PFSK-1 (cell line): ENCODE results near the gene FZR1.

ENCODE experiments used
- FOXP2 ChIP-seq: optimal IDR thresholded peaks from 2 replicates; pipeline ENCODE3; 2011; ENCODE audit warnings: borderline replicate concordance, control low read depth, inconsistent platforms; ENCODE audit not compliant: insufficient read depth; ENCODE audit errors: extremely low read length, extremely low read depth
- POLR2AphosphoS5 ChIP-seq: IDR thresholded peaks from 2 replicates; pipeline ENCODE4 v1.6.1; 2012; ENCODE audit warnings: low read depth, mild to moderate bottlenecking, control low read depth, low read length, moderate library complexity
- REST ChIP-seq, 2 experiments: IDR thresholded peaks; 2 replicates each; pipeline versions ENCODE4 v1.6.1 to v1.8.0; 2011 to 2012; ENCODE audit warnings: low read depth in 2 of 2, low read length in 2 of 2, control low read depth in 1 of 2, inconsistent platforms in 1 of 2, mild to moderate bottlenecking in 1 of 2, moderate library complexity in 1 of 2; ENCODE audit not compliant: insufficient read depth in 1 of 2
- SIN3A ChIP-seq: IDR thresholded peaks from 2 replicates; pipeline ENCODE4 v1.6.1; 2012; ENCODE audit warnings: mild to moderate bottlenecking, low read length, moderate library complexity, borderline replicate concordance; ENCODE audit not compliant: insufficient read depth
- TAF1 ChIP-seq: IDR thresholded peaks from 2 replicates; pipeline ENCODE4 v1.6.1; 2012; ENCODE audit warnings: low read length, control low read depth, borderline replicate concordance; ENCODE audit not compliant: insufficient read depth

Gene FZR1

GRCh38 chr19:3507371-3508120 is 1.4 kb downstream of the FZR1 start:
- no peak for TF ChIP-seq FOXP2
- no peak for TF ChIP-seq TAF1
- TF ChIP-seq REST (IDR thresholded peaks at IDR 0.05; ENCODE audit: insufficient read depth in 1 of 2, low read depth in 2 of 2, low read length in 2 of 2), result no peak
- TF ChIP-seq POLR2AphosphoS5, result no peak
- no peak for TF ChIP-seq SIN3A

GRCh38 chr19:3508771-3509535 is 2.8 kb downstream of the FZR1 start:
- TF ChIP-seq TAF1 (no peak), FOXP2 (no peak), SIN3A (no peak), REST (IDR thresholded peaks at IDR 0.05; ENCODE audit: insufficient read depth in 1 of 2, low read depth in 2 of 2, low read length in 2 of 2) (no peak), POLR2AphosphoS5 (no peak)

- TF ChIP-seq SIN3A, result no peak
- no peak for TF ChIP-seq TAF1
- no peak for TF ChIP-seq FOXP2
- no peak for TF ChIP-seq POLR2AphosphoS5
- no peak for TF ChIP-seq REST (IDR thresholded peaks at IDR 0.05; ENCODE audit: insufficient read depth in 1 of 2, low read depth in 2 of 2, low read length in 2 of 2)
Observed at GRCh38 chr19:3509566-3509989, 3.5 kb downstream of the FZR1 start.

DNA sequence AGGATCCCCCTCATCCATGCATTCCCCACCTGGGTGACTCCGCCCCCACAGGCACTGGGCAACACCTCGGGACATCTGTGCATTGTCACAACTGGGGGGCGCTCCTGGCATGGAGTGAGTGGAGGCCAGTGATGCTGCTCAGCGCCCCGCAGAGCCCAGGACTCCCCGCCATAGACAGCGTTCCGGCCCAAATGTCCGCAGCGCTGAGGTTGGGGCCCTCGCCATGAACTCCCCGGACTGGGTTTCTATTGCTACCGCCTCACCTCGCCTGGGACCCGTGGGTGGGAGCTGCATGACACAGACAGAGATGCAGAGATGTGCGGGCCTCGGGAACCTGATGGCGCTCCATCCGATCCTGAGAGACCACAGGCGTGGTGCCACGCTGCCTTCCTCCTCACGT is 4.6 kb downstream of the FZR1 start:
- no peak for TF ChIP-seq REST (IDR thresholded peaks at IDR 0.05; ENCODE audit: insufficient read depth in 1 of 2, low read depth in 2 of 2, low read length in 2 of 2)
- no peak for TF ChIP-seq SIN3A
- TF ChIP-seq TAF1, result no peak
- no peak for TF ChIP-seq POLR2AphosphoS5
- TF ChIP-seq FOXP2, result no peak
